CD8-positive, alpha-beta memory T cell (primary cell): Measurements from ENCODE around the gene SLC25A45. TPM values are rescaled to one million over a fixed set of nuclear protein-coding genes. Genes with fewer than 3 reads are reported as not detected.

ENCODE experiments used
- CTCF ChIA-PET: fragments of 350-600 bp; sonication (Branson Sonifier 250); formaldehyde crosslinking; loops from one replicate; lab custom pipeline; 2021; ENCODE audit warnings: antibody characterized with exemption; lab: Charles Lee
- POLR2A ChIA-PET: fragments of 350-600 bp; sonication (Branson Sonifier 250); formaldehyde crosslinking; loops from one replicate; lab custom pipeline; 2021; ENCODE audit warnings: antibody characterized with exemption; lab: Charles Lee
- DNase-seq, 5 donors: peaks; one replicate each; pipeline versions ENCODE4 v3.0.0 to v3.0.0-alpha.2; 2020 to 2022; ENCODE audit warnings: mixed read lengths in 1 of 5
- H3K27ac ChIP-seq: one replicate; pipeline ENCODE4 v1.7.0; 2013; ENCODE audit warnings: low read depth, mild to moderate bottlenecking, low read length, moderate library complexity
- H3K27me3 ChIP-seq: 2 replicates; pipeline ENCODE4 v1.7.0; 2013; ENCODE audit warnings: low read length, mild to moderate bottlenecking; ENCODE audit not compliant: insufficient read depth, poor library complexity, severe bottlenecking
- H3K36me3 ChIP-seq: 2 replicates; pipeline ENCODE4 v1.7.0; 2013; ENCODE audit warnings: mild to moderate bottlenecking, low read length, moderate library complexity; ENCODE audit not compliant: insufficient read depth
- H3K4me1 ChIP-seq: 2 replicates; pipeline ENCODE4 v1.7.0; 2013; ENCODE audit warnings: mild to moderate bottlenecking, low read length, moderate library complexity; ENCODE audit not compliant: insufficient read depth
- H3K4me3 ChIP-seq: 2 replicates; pipeline ENCODE4 v1.7.0; 2013; ENCODE audit warnings: mild to moderate bottlenecking, low read length
- H3K9me3 ChIP-seq: 2 replicates; pipeline ENCODE4 v1.7.0; 2013; ENCODE audit warnings: mild to moderate bottlenecking, low read length
- H3K27ac Mint-ChIP-seq, 8 donors: one replicate each; pipeline ENCODE4 v1.8.0; 2020 to 2021; ENCODE audit warnings: mixed read lengths in 8 of 8, mild to moderate bottlenecking in 6 of 8, inconsistent platforms in 3 of 8, moderate library complexity in 3 of 8
- H3K27me3 Mint-ChIP-seq, 2 donors: one replicate each; pipeline ENCODE4 v1.8.0; 2020 to 2021; ENCODE audit warnings: mixed read lengths in 2 of 2, mild to moderate bottlenecking in 1 of 2, moderate library complexity in 1 of 2
- H3K36me3 Mint-ChIP-seq, 3 donors: one replicate each; pipeline ENCODE4 v1.8.0; 2020 to 2021; ENCODE audit warnings: mixed read lengths in 3 of 3, inconsistent platforms in 1 of 3, mild to moderate bottlenecking in 1 of 3
- H3K4me1 Mint-ChIP-seq, 3 donors: one replicate each; pipeline ENCODE4 v1.8.0; 2020 to 2021; ENCODE audit warnings: mixed read lengths in 3 of 3, inconsistent platforms in 1 of 3, mild to moderate bottlenecking in 1 of 3
- H3K4me3 Mint-ChIP-seq, 7 donors: one replicate each; pipeline ENCODE4 v1.8.0; 2020 to 2021; ENCODE audit warnings: mixed read lengths in 7 of 7, mild to moderate bottlenecking in 6 of 7, moderate library complexity in 4 of 7, inconsistent platforms in 2 of 7
- H3K9me3 Mint-ChIP-seq, 5 donors: one replicate each; pipeline ENCODE4 v1.8.0; 2020 to 2022; ENCODE audit warnings: mixed read lengths in 5 of 5, mild to moderate bottlenecking in 3 of 5, moderate library complexity in 2 of 5, inconsistent platforms in 1 of 5
- polyA plus RNA-seq: library from polyadenylated mRNA; unstranded; fragments of 300-500 nt; fragmentation: Illumina TruSeq; gene quantifications from one replicate; pipeline ENCODE4 v1.2.3, GENCODE V29; 2021
- total RNA-seq, 2 experiments: library from RNA; stranded (reverse); gene quantifications; one replicate each; pipeline ENCODE4 v1.2.3, GENCODE V29; 2021

SLC25A45 gene
- total and polyA plus RNA-seq, 3 experiments from 2014 or later = 13.3 to 14.6 (median 13.8) TPM

DNA sequence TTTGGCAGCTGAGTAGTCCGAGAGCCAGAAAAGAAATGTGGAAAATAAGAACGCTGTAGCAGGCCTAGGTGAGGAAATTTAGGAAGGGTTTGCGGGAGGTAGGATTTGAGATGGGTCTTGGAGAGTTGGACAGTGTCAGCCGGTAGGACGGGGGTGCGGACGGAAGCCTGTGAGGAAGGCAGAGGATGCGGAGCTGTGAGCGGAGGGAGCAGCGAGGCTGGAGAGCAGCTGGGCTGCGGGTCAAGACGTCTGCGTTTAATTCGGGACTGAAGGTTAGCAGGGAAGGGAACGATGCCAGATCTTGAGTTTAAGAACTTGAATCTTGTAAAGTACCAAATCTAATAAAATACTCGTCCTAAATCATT, 28.6 kb downstream of the SLC25A45 start:
- peak overlapping the region; percentile 60 for H3K4me3 ChIP-seq
- DNase-seq = no peak
- Mint-ChIP-seq H3K36me3 (peaks cover 0 to 40% (median 4%) of the 10 kb centered on the region in 3 donors), H3K27ac (peak overlapping the region; percentile 4 to 97 (median 64)), H3K4me3 (peak overlapping the region; percentile 60 to 83 (median 79)), H3K27me3 (peaks cover 0 to 5% of the 10 kb centered on the region in 2 donors), H3K9me3 (no peaks in the 10 kb centered on the region), H3K4me1 (peaks cover 0 to 14% (median 11%) of the 10 kb centered on the region in 3 donors)
- H3K9me3 ChIP-seq = no peaks in the 10 kb centered on the region
- H3K27me3 ChIP-seq = no peaks in the 10 kb centered on the region
- CTCF ChIA-PET = interaction anchor here (0.7 to 1.2 kb wide), 2 partner anchors 63 to 171 kb away, joined by 3 to 4 read pairs; partner anchors contain the start of gene SCYL1
- no peak overlapping the region for H3K27ac ChIP-seq
- peaks cover 18% of the 10 kb centered on the region for H3K36me3 ChIP-seq
- peaks cover 14% of the 10 kb centered on the region for H3K4me1 ChIP-seq
- POLR2A ChIA-PET = interaction anchor here (0.8 to 1.4 kb wide), 2 partner anchors 21 to 153 kb away, joined by 3 to 4 read pairs; no protein-coding TSS in a partner anchor

GRCh38 chr11:65353376-65353775, 29.1 kb downstream of the SLC25A45 start:
- ChIA-PET POLR2A (interaction anchor here (1.4 kb wide), 1 partner anchor 21 kb away, joined by 4 read pairs; no protein-coding TSS in a partner anchor), CTCF (interaction anchor here (1.2 kb wide), 1 partner anchor 63 kb away, joined by 4 read pairs; no protein-coding TSS in a partner anchor)

GRCh38 chr11:65352783-65353182, 29.7 kb downstream of the SLC25A45 start:
- Histone ChIP-seq H3K36me3 (peaks cover 29% of the 10 kb centered on the region), H3K4me3 (no peak overlapping the region), H3K27me3 (no peaks in the 10 kb centered on the region), H3K27ac (no peak overlapping the region), H3K9me3 (no peaks in the 10 kb centered on the region), H3K4me1 (peaks cover 14% of the 10 kb centered on the region)
- CTCF ChIA-PET = interaction anchor here (1.3 to 1.6 kb wide), 2 partner anchors 19 to 23 kb away, joined by 5 to 6 read pairs; partner anchors contain the start of gene DPF2
- Mint-ChIP-seq H3K4me3 (peak overlapping the region in 1 of 7 donors; percentile 83), H3K27me3 (peaks cover 0 to 5% of the 10 kb centered on the region in 2 donors), H3K4me1 (peaks cover 0 to 14% (median 11%) of the 10 kb centered on the region in 3 donors), H3K36me3 (peaks cover 0 to 51% (median 9%) of the 10 kb centered on the region in 3 donors), H3K27ac (peak overlapping the region in 6 of 8 donors; percentile 8 to 83 (median 62)), H3K9me3 (no peaks in the 10 kb centered on the region)
- POLR2A ChIA-PET = interaction anchor here (0.6 kb wide), 1 partner anchor 156 kb away, joined by 3 read pairs; no protein-coding TSS in a partner anchor
- no peak for DNase-seq

More at GRCh38 chr11:65353376-65353775, 29.1 kb downstream of the SLC25A45 start:
- Histone ChIP-seq H3K27me3 (no peaks in the 10 kb centered on the region), H3K4me1 (peaks cover 14% of the 10 kb centered on the region), H3K4me3 (no peak overlapping the region), H3K36me3 (peaks cover 23% of the 10 kb centered on the region), H3K27ac (no peak overlapping the region), H3K9me3 (no peaks in the 10 kb centered on the region)
- no peak for DNase-seq
- H3K4me1 Mint-ChIP-seq = peaks cover 0 to 14% (median 11%) of the 10 kb centered on the region in 3 donors
- peak overlapping the region in 7 of 8 donors; percentile 4 to 97 (median 72) for H3K27ac Mint-ChIP-seq
- H3K27me3 Mint-ChIP-seq = peaks cover 0 to 5% of the 10 kb centered on the region in 2 donors
- no peaks in the 10 kb centered on the region for H3K9me3 Mint-ChIP-seq
- peaks cover 0 to 45% (median 9%) of the 10 kb centered on the region in 3 donors for H3K36me3 Mint-ChIP-seq
- H3K4me3 Mint-ChIP-seq = peak overlapping the region in 6 of 7 donors; percentile 60 to 83 (median 74)

GRCh38 chr11:65351511-65351910, 30.9 kb downstream of the SLC25A45 start:
- Histone ChIP-seq H3K36me3 (peaks cover 32% of the 10 kb centered on the region), H3K4me1 (peaks cover 14% of the 10 kb centered on the region), H3K27ac (no peak overlapping the region), H3K9me3 (no peaks in the 10 kb centered on the region), H3K4me3 (no peak overlapping the region), H3K27me3 (no peaks in the 10 kb centered on the region)
- ChIA-PET POLR2A (no interaction called here), CTCF (interaction anchor here (1.1 to 3.9 kb wide), 4 partner anchors 17 to 36 kb away, joined by 3 to 11 read pairs (median 6); partner anchors contain the start of genes CDC42EP2 and DPF2)
- DNase-seq = no peak
- Mint-ChIP-seq H3K27me3 (peaks cover 0 to 5% of the 10 kb centered on the region in 2 donors), H3K9me3 (no peaks in the 10 kb centered on the region), H3K27ac (peak overlapping the region in 1 of 8 donors; percentile 86), H3K4me3 (no peak overlapping the region), H3K4me1 (peaks cover 0 to 14% (median 11%) of the 10 kb centered on the region in 3 donors), H3K36me3 (peaks cover 2 to 58% (median 12%) of the 10 kb centered on the region in 3 donors)

- POLR2A ChIA-PET = no interaction called here
Measured at GRCh38 chr11:65341856-65342255, 40.6 kb downstream of the SLC25A45 start.

GRCh38 chr11:65340226-65340625, 42.2 kb downstream of the SLC25A45 start:
- no peak for DNase-seq
- H3K27ac Mint-ChIP-seq = peak overlapping the region in 3 of 8 donors; percentile 24 to 50 (median 36)
- H3K4me3 ChIP-seq = no peak overlapping the region
- H3K4me1 ChIP-seq = peaks cover 7% of the 10 kb centered on the region
- no peaks in the 10 kb centered on the region for H3K27me3 ChIP-seq
- no peaks in the 10 kb centered on the region for H3K9me3 Mint-ChIP-seq
- H3K9me3 ChIP-seq = no peaks in the 10 kb centered on the region
- H3K27ac ChIP-seq = no peak overlapping the region
- POLR2A ChIA-PET = no interaction called here
- no peaks in the 10 kb centered on the region for H3K27me3 Mint-ChIP-seq
- peak overlapping the region in 1 of 7 donors; percentile 15 for H3K4me3 Mint-ChIP-seq
- H3K36me3 Mint-ChIP-seq = peaks cover 0 to 72% (median 10%) of the 10 kb centered on the region in 3 donors
- CTCF ChIA-PET = no interaction called here
- H3K36me3 ChIP-seq = peaks cover 45% of the 10 kb centered on the region
- peaks cover 25 to 41% (median 32%) of the 10 kb centered on the region in 3 donors for H3K4me1 Mint-ChIP-seq

More at GRCh38 chr11:65341856-65342255, 40.6 kb downstream of the SLC25A45 start:
- H3K27me3 ChIP-seq = no peaks in the 10 kb centered on the region
- peak overlapping the region in 1 of 8 donors; percentile 15 for H3K27ac Mint-ChIP-seq
- no peak overlapping the region for H3K4me3 ChIP-seq
- no peak overlapping the region for H3K27ac ChIP-seq
- no peaks in the 10 kb centered on the region for H3K9me3 Mint-ChIP-seq
- no peaks in the 10 kb centered on the region for H3K27me3 Mint-ChIP-seq
- peaks cover 60% of the 10 kb centered on the region for H3K36me3 ChIP-seq
- DNase-seq = no peak
- H3K9me3 ChIP-seq = no peaks in the 10 kb centered on the region
- H3K4me1 ChIP-seq = no peaks in the 10 kb centered on the region
- no peak overlapping the region for H3K4me3 Mint-ChIP-seq
- peaks cover 6 to 84% (median 15%) of the 10 kb centered on the region in 3 donors for H3K36me3 Mint-ChIP-seq
- peaks cover 21 to 32% (median 26%) of the 10 kb centered on the region in 3 donors for H3K4me1 Mint-ChIP-seq
- CTCF ChIA-PET = interaction anchor here (0.8 kb wide), 1 partner anchor 8 kb away, joined by 4 read pairs; the partner anchor contains the start of gene DPF2

DNA sequence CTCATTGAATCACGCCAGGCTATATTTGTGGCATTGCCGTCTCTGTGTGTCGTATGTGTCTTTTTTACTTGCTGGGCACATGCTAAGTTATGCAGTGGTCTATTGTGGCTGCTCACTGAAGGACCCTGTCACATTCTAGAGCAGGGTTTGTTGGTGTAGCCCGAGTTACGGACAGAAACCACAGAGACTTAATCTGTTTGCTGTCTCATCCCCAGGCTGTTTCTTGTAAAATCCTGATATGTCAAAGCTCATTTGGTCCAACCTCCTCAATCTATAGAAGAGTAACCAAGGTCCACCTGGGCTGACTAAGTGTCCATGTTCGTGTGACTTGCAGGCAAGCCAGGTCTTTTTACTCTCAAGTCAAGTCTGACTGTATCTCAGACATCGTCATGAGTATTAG, 43.8 kb downstream of the SLC25A45 start:
- no peaks in the 10 kb centered on the region for H3K27me3 ChIP-seq
- H3K27me3 Mint-ChIP-seq = no peaks in the 10 kb centered on the region
- H3K36me3 Mint-ChIP-seq = peaks cover 0 to 66% (median 7%) of the 10 kb centered on the region in 3 donors
- peak overlapping the region in 3 of 7 donors; percentile 13 to 86 (median 24) for H3K4me3 Mint-ChIP-seq
- H3K36me3 ChIP-seq = peaks cover 30% of the 10 kb centered on the region
- ChIA-PET CTCF (interaction anchor here (1.0 to 1.7 kb wide), 2 partner anchors 9 to 24 kb away, joined by 4 to 6 read pairs; partner anchors contain the start of gene CDC42EP2), POLR2A (no interaction called here)
- H3K4me3 ChIP-seq = no peak overlapping the region
- H3K9me3 ChIP-seq = no peaks in the 10 kb centered on the region
- H3K27ac Mint-ChIP-seq = peak overlapping the region in 4 of 8 donors; percentile 1 to 89 (median 70)
- no peak overlapping the region for H3K27ac ChIP-seq
- peaks cover 38 to 53% (median 44%) of the 10 kb centered on the region in 3 donors for H3K4me1 Mint-ChIP-seq
- no peak for DNase-seq
- peaks cover 17% of the 10 kb centered on the region for H3K4me1 ChIP-seq
- H3K9me3 Mint-ChIP-seq = no peaks in the 10 kb centered on the region
